MM.1S (cell line): ENCODE results near the gene SMIM35.

Experiments used
- CTCF ChIP-seq: fragments of 300-600 bp; sonication (generic); IDR thresholded peaks from 2 replicates; pipeline ENCODE4 v1.5.1; 2016; ENCODE audit warnings: antibody characterized with exemption, low read length, mixed read lengths
- EZH2 ChIP-seq: fragments of 300-600 bp; sonication (generic); optimal IDR thresholded peaks from 2 replicates; pipeline ENCODE3; 2017; ENCODE audit warnings: low read depth, mild to moderate bottlenecking, antibody characterized with exemption, low read length, mixed read lengths
- EZH2phosphoT487 ChIP-seq: fragments of 300-600 bp; sonication (generic); IDR thresholded peaks from 2 replicates; pipeline ENCODE4 v1.6.1; 2018; ENCODE audit warnings: antibody characterized with exemption, low read length

GRCh38 chr11:118086913-118087768, at the start of gene SMIM35:
- TF ChIP-seq CTCF (no peak), EZH2 (no peak), EZH2phosphoT487 (no peak)
